Hematopoietic multipotent progenitor cell treated with erythropoietin and hydrocortisone succinate and interleukin-3 and kit ligand, for 6 days (in vitro differentiated cells): ENCODE measurements around the gene CDH10.

Experiments
- DNase-seq: peaks from one replicate; pipeline ENCODE4 v3.0.0-alpha.2; 2015

Gene CDH10

GRCh38 chr5:24595329-24595728, 49.4 kb downstream of the CDH10 start:
- no peak for DNase-seq

- no peak for DNase-seq
Observed at GRCh38 chr5:24591426-24591825, 53.4 kb downstream of the CDH10 start.

- no peak for DNase-seq
Observed at GRCh38 chr5:24589566-24589965, 55.2 kb downstream of the CDH10 start.

- DNase-seq = no peak
Observed at GRCh38 chr5:24585751-24586150, 59.0 kb downstream of the CDH10 start.

- DNase-seq = no peak
Observed at GRCh38 chr5:24571302-24571701, 73.5 kb downstream of the CDH10 start.

GRCh38 chr5:24566933-24567332, 77.8 kb downstream of the CDH10 start:
- DNase-seq = no peak

GRCh38 chr5:24555229-24555628, 89.5 kb downstream of the CDH10 start:
- DNase-seq = no peak

- no peak for DNase-seq
Observed at GRCh38 chr5:24547132-24547531, 97.6 kb downstream of the CDH10 start.

- DNase-seq = peak; percentile 11
Observed at GRCh38 chr5:24539613-24540012, 105.2 kb downstream of the CDH10 start.

GRCh38 chr5:24538346-24538745, 106.4 kb downstream of the CDH10 start:
- DNase-seq = no peak

GRCh38 chr5:24535646-24536045, 109.1 kb downstream of the CDH10 start:
- no peak for DNase-seq

GRCh38 chr5:24530906-24531305, 113.9 kb downstream of the CDH10 start:
- no peak for DNase-seq

- no peak for DNase-seq
Observed at GRCh38 chr5:24525414-24525813, 119.4 kb downstream of the CDH10 start.

- no peak for DNase-seq
Observed at GRCh38 chr5:24512423-24512822, 132.4 kb downstream of the CDH10 start.

GRCh38 chr5:24510523-24510988, 134.2 kb downstream of the CDH10 start:
- DNase-seq = no peak

- no peak for DNase-seq
Observed at GRCh38 chr5:24509943-24510342, 134.8 kb downstream of the CDH10 start.

GRCh38 chr5:24505258-24505657, 139.5 kb downstream of the CDH10 start:
- no peak for DNase-seq

- DNase-seq = no peak
Observed at GRCh38 chr5:24497591-24498157, 147.1 kb downstream of the CDH10 start.

GRCh38 chr5:24497145-24497544, 147.6 kb downstream of the CDH10 start:
- DNase-seq = no peak

- no peak for DNase-seq
Observed at GRCh38 chr5:24496268-24496667, 148.5 kb downstream of the CDH10 start.

- no peak for DNase-seq
Observed at GRCh38 chr5:24492229-24492628, 152.5 kb downstream of the CDH10 start.

GRCh38 chr5:24491490-24491889, 153.3 kb downstream of the CDH10 start:
- DNase-seq = no peak

- no peak for DNase-seq
Observed at GRCh38 chr5:24487368-24488229, 157.2 kb downstream of the CDH10 start.

GRCh38 chr5:24480952-24481351, 163.8 kb downstream of the CDH10 start:
- DNase-seq = no peak

- DNase-seq = no peak
Observed at GRCh38 chr5:24477958-24478357, 166.8 kb downstream of the CDH10 start.
